Osteoblast (primary cell): Measurements from ENCODE around the gene MPI. TPM values are rescaled to one million over a fixed set of nuclear protein-coding genes. Genes with fewer than 3 reads are reported as not detected.

Experiments
- DNase-seq: peaks from one replicate; pipeline ENCODE4 v3.0.0; 2011; ENCODE audit warnings: low spot score, mixed read lengths; ENCODE audit not compliant: insufficient read length; ENCODE audit errors: missing footprints
- H2AFZ ChIP-seq: 2 replicates; pipeline ENCODE4 v1.6.0; 2011; ENCODE audit warnings: mild to moderate bottlenecking, low read length
- H3K27ac ChIP-seq: 2 replicates; pipeline ENCODE4 v1.5.1; 2011; ENCODE audit warnings: mild to moderate bottlenecking, low read depth, low read length, moderate library complexity
- H3K27me3 ChIP-seq: 2 replicates; pipeline ENCODE4 v1.6.0; 2012; ENCODE audit warnings: mild to moderate bottlenecking, control low read depth, inconsistent platforms, low read length, moderate library complexity; ENCODE audit not compliant: insufficient read depth
- H3K36me3 ChIP-seq: 2 replicates; pipeline ENCODE4 v1.5.1; 2011; ENCODE audit warnings: mild to moderate bottlenecking, low read length, control low read depth, moderate library complexity; ENCODE audit not compliant: insufficient read depth
- H3K4me1 ChIP-seq: 2 replicates; pipeline ENCODE4 v1.5.1; 2011; ENCODE audit warnings: mild to moderate bottlenecking, low read length, control low read depth, moderate library complexity; ENCODE audit not compliant: insufficient read depth
- H3K4me2 ChIP-seq: 2 replicates; pipeline ENCODE4 v1.6.0; 2011; ENCODE audit warnings: mild to moderate bottlenecking, low read length; ENCODE audit not compliant: insufficient read depth
- H3K4me3 ChIP-seq: fragments of 200-600 bp; sonication (generic); 3 replicates; pipeline ENCODE4 v1.5.1; 2012; ENCODE audit warnings: mild to moderate bottlenecking, low read length, inconsistent platforms; ENCODE audit not compliant: insufficient read depth
- H3K79me2 ChIP-seq: 2 replicates; pipeline ENCODE4 v1.6.0; 2012; ENCODE audit warnings: mild to moderate bottlenecking, low read length, control low read depth, inconsistent platforms; ENCODE audit not compliant: insufficient read depth
- H3K9me3 ChIP-seq: 2 replicates; pipeline ENCODE4 v1.5.1; 2011; ENCODE audit warnings: low read depth, low read length, control low read depth
- H4K20me1 ChIP-seq: 2 replicates; pipeline ENCODE4 v1.6.0; 2012; ENCODE audit warnings: mild to moderate bottlenecking, low read length, control low read depth; ENCODE audit not compliant: insufficient read depth
- total RNA-seq: library from RNA; depleted of rRNA; stranded (reverse); fragments of >200 nt; gene quantifications from 2 replicates; pipeline ENCODE4 v1.2.3, GENCODE V29; 2012
- TF ChIP-seq, protein P1 (sequence below): IDR thresholded peaks from 2 replicates; pipeline ENCODE4 v1.5.1; 2011; ENCODE audit warnings: mild to moderate bottlenecking, low read depth, low read length, moderate library complexity; ENCODE audit errors: extremely low read depth

MPI gene
- total RNA-seq, 1 donor: 54.3 TPM

- Histone ChIP-seq H3K4me1 (peaks cover 24% of the 10 kb centered on the region), H2AFZ (no peak overlapping the region), H3K36me3 (peaks cover 5% of the 10 kb centered on the region), H3K27me3 (no peaks in the 10 kb centered on the region), H3K9me3 (no peaks in the 10 kb centered on the region), H3K27ac (no peak overlapping the region), H4K20me1 (peaks cover 66% of the 10 kb centered on the region), H3K4me2 (no peak overlapping the region), H3K79me2 (peaks cover 83% of the 10 kb centered on the region), H3K4me3 (no peak overlapping the region)
- no peak for DNase-seq
- TF ChIP-seq, protein P1, sequence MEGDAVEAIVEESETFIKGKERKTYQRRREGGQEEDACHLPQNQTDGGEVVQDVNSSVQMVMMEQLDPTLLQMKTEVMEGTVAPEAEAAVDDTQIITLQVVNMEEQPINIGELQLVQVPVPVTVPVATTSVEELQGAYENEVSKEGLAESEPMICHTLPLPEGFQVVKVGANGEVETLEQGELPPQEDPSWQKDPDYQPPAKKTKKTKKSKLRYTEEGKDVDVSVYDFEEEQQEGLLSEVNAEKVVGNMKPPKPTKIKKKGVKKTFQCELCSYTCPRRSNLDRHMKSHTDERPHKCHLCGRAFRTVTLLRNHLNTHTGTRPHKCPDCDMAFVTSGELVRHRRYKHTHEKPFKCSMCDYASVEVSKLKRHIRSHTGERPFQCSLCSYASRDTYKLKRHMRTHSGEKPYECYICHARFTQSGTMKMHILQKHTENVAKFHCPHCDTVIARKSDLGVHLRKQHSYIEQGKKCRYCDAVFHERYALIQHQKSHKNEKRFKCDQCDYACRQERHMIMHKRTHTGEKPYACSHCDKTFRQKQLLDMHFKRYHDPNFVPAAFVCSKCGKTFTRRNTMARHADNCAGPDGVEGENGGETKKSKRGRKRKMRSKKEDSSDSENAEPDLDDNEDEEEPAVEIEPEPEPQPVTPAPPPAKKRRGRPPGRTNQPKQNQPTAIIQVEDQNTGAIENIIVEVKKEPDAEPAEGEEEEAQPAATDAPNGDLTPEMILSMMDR: no peak
These were observed 22.3 kb upstream of the MPI start for GRCh38 chr15:74867466-74868038.

- TF ChIP-seq, protein P1: no peak
- Histone ChIP-seq H2AFZ (no peak overlapping the region), H3K4me1 (peaks cover 26% of the 10 kb centered on the region), H3K4me2 (no peak overlapping the region), H3K36me3 (peaks cover 5% of the 10 kb centered on the region), H3K4me3 (no peak overlapping the region), H3K79me2 (peaks cover 86% of the 10 kb centered on the region), H3K27me3 (no peaks in the 10 kb centered on the region), H3K27ac (no peak overlapping the region), H3K9me3 (no peaks in the 10 kb centered on the region), H4K20me1 (peaks cover 69% of the 10 kb centered on the region)
- no peak for DNase-seq
These were observed 21.8 kb upstream of the MPI start for GRCh38 chr15:74868059-74868458.

- Histone ChIP-seq H3K9me3 (no peaks in the 10 kb centered on the region), H3K27ac (no peak overlapping the region), H3K4me2 (no peak overlapping the region), H3K79me2 (peaks cover 79% of the 10 kb centered on the region), H3K4me1 (peaks cover 20% of the 10 kb centered on the region), H3K4me3 (no peak overlapping the region), H4K20me1 (peaks cover 61% of the 10 kb centered on the region), H2AFZ (no peak overlapping the region), H3K27me3 (no peaks in the 10 kb centered on the region), H3K36me3 (peaks cover 5% of the 10 kb centered on the region)
- DNase-seq: no peak
- TF ChIP-seq, protein P1: no peak
These were observed 20.5 kb upstream of the MPI start for GRCh38 chr15:74869372-74869725.

- TF ChIP-seq, protein P1: no peak
- Histone ChIP-seq H3K36me3 (peaks cover 5% of the 10 kb centered on the region), H3K27me3 (no peaks in the 10 kb centered on the region), H3K27ac (no peak overlapping the region), H3K4me3 (no peak overlapping the region), H3K9me3 (no peaks in the 10 kb centered on the region), H3K4me2 (no peak overlapping the region), H4K20me1 (peaks cover 55% of the 10 kb centered on the region), H2AFZ (no peak overlapping the region), H3K79me2 (peaks cover 74% of the 10 kb centered on the region), H3K4me1 (peaks cover 19% of the 10 kb centered on the region)
- no peak for DNase-seq
These were observed 20.0 kb upstream of the MPI start for GRCh38 chr15:74869726-74870407.
